Breast epithelium (tissue), 3 donors: ENCODE results near the gene CYSLTR2.

Source experiments
- CTCF ChIP-seq, 3 donors: fragments of 450-650 bp; IDR thresholded peaks; one replicate each; pipeline ENCODE4 v1.5.1; 2016 to 2017; ENCODE audit warnings: antibody characterized with exemption in 3 of 3, mild to moderate bottlenecking in 3 of 3, moderate library complexity in 3 of 3
- POLR2AphosphoS5 ChIP-seq, 3 donors: sonication (generic); formaldehyde crosslinking; IDR thresholded peaks; one replicate each; pipeline ENCODE4 v1.6.1; 2017; ENCODE audit warnings: antibody characterized with exemption in 3 of 3

DNA sequence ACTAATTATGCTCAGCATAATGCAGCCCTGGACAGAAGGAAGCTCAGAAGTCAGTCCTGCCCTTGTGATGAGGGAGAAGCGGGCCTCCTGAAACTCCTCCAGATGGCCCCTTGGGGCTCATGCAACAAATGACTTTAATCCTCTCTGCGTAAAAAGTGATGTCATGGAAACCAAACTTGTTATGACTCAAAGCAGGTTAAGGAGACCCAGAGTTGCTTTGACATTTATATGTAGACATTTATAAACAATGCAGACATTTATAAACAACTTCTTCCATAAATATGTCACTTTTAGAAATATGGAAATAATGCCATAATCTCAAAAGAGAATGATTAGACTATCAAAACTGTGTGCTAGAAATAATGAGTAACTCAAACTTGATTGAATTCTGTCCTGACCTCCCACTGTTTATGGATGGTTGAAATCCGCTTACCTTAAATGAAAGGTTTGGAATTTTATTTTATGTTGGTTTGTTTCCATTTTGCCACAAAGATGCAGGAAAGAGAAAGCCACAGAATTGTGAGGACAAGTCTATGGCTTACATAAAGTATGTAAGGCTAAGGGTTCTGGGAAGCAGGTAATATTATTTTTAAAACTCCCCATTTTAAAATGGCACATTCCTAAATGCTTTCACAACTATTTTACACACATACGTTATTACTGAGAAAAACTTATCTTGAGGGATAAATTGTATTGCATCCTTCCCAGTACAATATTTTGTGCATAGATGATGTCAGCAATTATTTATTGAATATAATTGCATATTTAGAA lies 73.7 kb downstream of the CYSLTR2 start:
- TF ChIP-seq CTCF (IDR thresholded peaks at IDR 0.05) (no peak), POLR2AphosphoS5 (IDR thresholded peaks at IDR 0.05) (no peak)
